Testis (tissue), 3 donors: ENCODE data around the gene S100A5. TPM values are rescaled to one million over a fixed set of nuclear protein-coding genes. Genes with fewer than 3 reads are reported as not detected.
A peak's percentile ranks its signal among the peaks of the same experiment; 100 is the strongest.

Experiments
- DNase-seq: peaks from one replicate; pipeline ENCODE4 v3.0.0-alpha.2; 2019
- H3K27ac ChIP-seq, 2 donors: fragments of 200-600 bp; sonication (generic); one replicate each; pipeline ENCODE4 v1.5.1; 2019
- H3K27me3 ChIP-seq: fragments of 200-600 bp; sonication (generic); one replicate; pipeline ENCODE4 v1.5.1; 2019
- H3K36me3 ChIP-seq: fragments of 200-600 bp; sonication (generic); one replicate; pipeline ENCODE4 v1.5.1; 2017; ENCODE audit warnings: low read depth; ENCODE audit errors: missing control alignments
- H3K4me1 ChIP-seq: fragments of 200-600 bp; sonication (generic); one replicate; pipeline ENCODE4 v1.5.1; 2019
- H3K4me3 ChIP-seq, 2 donors: fragments of 200-600 bp; sonication (generic); one replicate each; pipeline ENCODE4 v1.5.1; 2017 to 2019
- H3K9me3 ChIP-seq: fragments of 200-600 bp; sonication (generic); one replicate; pipeline ENCODE4 v1.5.1; 2017
- POLR2A ChIP-seq: fragments of 450-650 bp; IDR thresholded peaks from one replicate; pipeline ENCODE4 v1.6.1; 2017; ENCODE audit warnings: antibody characterized with exemption, mild to moderate bottlenecking, moderate library complexity
- WGBS, 2 donors: methylation state at CpG; one replicate each; pipeline ENCODE4 v1.1.5; 2018; 5-methylcytosine and 5-hydroxymethylcytosine counted together
- intact Hi-C: fragments of 100-400 bp; cut with DNase I; formaldehyde crosslinking; loops from one replicate; pipeline ENCODE4 v1.15.1; 2023; ENCODE audit warnings: low total_unique reads
- polyA plus RNA-seq: library from polyadenylated mRNA; stranded (reverse); fragments of 350-450 nt; fragmentation: Illumina TruSeq; extraction: RNeasy Lipid Tissue Mini Kit (QIAGEN cat#74804); gene quantifications from one replicate; pipeline ENCODE4 v1.2.3, GENCODE V29; 2014; ENCODE audit warnings: low read depth, low replicate concordance; ENCODE audit not compliant: insufficient read depth
- total RNA-seq, 2 donors: library from RNA; depleted of rRNA; stranded (reverse); fragments of >200 nt; gene quantifications; one replicate each; pipeline ENCODE4 v1.2.3, GENCODE V29; 2016
- TF ChIP-seq, protein P1 (sequence below), 3 experiments: fragments of 450-650 bp in 2 of 3; fragments of 200-600 bp in 1 of 3; sonication (generic) in 1 of 3; IDR thresholded peaks; one replicate each; pipeline ENCODE4 v1.5.1; 2016 to 2019; ENCODE audit warnings: antibody characterized with exemption in 3 of 3, mild to moderate bottlenecking in 2 of 3, moderate library complexity in 1 of 3

S100A5 gene
- total and polyA plus RNA-seq, 3 donors from 2014 or later = 1.3 TPM; not detected in 2

DNA sequence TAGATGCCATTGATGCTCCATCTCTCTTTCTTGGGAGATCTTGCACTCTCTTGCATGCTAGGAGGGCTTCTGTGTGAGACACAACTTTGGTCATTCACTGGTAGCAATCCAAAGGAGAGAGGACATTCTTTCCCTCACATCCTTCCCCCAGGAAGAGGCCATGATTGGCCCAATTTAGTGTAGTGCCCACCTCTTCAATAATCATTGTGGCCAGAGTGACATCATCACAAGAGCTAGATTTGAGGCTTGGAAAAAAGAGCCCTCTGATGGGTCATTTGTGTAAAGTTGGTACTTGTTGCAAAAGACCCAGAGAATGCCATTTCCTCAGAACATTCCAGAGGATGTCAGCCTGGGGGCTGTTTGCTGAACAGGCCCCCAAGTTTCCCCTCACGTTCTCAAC lies 35.2 kb downstream of the S100A5 start:
- no peaks in the 10 kb centered on the region for H3K36me3 ChIP-seq
- TF ChIP-seq POLR2A = no peak
- TF ChIP-seq, protein P1, sequence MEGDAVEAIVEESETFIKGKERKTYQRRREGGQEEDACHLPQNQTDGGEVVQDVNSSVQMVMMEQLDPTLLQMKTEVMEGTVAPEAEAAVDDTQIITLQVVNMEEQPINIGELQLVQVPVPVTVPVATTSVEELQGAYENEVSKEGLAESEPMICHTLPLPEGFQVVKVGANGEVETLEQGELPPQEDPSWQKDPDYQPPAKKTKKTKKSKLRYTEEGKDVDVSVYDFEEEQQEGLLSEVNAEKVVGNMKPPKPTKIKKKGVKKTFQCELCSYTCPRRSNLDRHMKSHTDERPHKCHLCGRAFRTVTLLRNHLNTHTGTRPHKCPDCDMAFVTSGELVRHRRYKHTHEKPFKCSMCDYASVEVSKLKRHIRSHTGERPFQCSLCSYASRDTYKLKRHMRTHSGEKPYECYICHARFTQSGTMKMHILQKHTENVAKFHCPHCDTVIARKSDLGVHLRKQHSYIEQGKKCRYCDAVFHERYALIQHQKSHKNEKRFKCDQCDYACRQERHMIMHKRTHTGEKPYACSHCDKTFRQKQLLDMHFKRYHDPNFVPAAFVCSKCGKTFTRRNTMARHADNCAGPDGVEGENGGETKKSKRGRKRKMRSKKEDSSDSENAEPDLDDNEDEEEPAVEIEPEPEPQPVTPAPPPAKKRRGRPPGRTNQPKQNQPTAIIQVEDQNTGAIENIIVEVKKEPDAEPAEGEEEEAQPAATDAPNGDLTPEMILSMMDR (IDR thresholded peaks at IDR 0.05) = no peak
- intact Hi-C loops = no loop called here
- H3K27me3 ChIP-seq = no peaks in the 10 kb centered on the region
- no peak overlapping the region for H3K4me3 ChIP-seq
- DNase-seq = no peak
- no peak overlapping the region for H3K27ac ChIP-seq
- H3K9me3 ChIP-seq = no peaks in the 10 kb centered on the region
- peaks cover 20% of the 10 kb centered on the region for H3K4me1 ChIP-seq
- 94 to 100% methylated on average over 1 of the region's 1 CpG for WGBS, 2 donors

DNA sequence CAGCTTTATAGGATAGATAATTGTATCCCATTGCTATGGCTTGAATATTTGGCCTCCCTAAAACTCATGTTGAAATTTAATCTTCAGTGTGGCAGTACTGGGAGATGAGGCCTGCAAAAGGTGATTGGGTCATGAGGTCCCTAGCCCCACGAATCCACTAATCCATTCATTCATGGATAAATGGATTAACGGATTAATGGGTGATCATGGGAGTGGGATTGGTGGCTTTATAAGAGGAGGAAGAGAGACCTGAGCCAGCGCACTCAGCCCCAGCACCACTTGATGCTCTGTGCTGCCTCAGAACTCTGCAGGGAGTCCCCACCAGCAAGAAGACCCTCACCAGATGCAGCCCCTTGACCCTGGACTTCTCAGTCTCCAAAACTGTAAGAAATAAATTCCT lies 37.0 kb downstream of the S100A5 start:
- H3K36me3 ChIP-seq = no peaks in the 10 kb centered on the region
- TF ChIP-seq POLR2A = no peak
- TF ChIP-seq, protein P1 (IDR thresholded peaks at IDR 0.05) = no peak
- H3K4me1 ChIP-seq = peaks cover 20% of the 10 kb centered on the region
- H3K9me3 ChIP-seq = no peaks in the 10 kb centered on the region
- no peak overlapping the region for H3K4me3 ChIP-seq
- H3K27ac ChIP-seq = no peak overlapping the region
- no peaks in the 10 kb centered on the region for H3K27me3 ChIP-seq
- no peak for DNase-seq
- intact Hi-C loops = no loop called here
- WGBS, 2 donors = 90 to 100% methylated on average over 3 of the region's 3 CpGs

DNA sequence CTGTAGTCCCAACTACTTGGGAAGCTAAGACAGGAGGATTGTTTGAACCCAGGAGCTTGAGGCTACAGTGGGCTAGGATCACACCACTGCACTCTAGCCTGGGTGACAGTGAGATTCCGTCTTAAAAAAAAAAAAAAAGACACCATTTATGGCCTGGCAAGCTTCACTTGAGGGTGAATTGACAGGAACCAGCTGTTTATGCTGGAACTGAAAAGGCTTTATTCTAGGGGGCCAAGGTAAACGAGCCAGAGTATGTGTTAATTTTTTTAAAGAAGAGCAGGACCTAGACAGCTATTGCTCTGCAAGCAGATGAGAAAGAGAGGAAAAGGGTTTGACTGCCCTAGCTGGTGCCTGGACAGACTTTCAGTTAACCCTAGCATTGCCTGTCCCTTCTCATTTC lies 42.0 kb downstream of the S100A5 start:
- Histone ChIP-seq H3K27ac (no peak overlapping the region), H3K4me3 (no peak overlapping the region), H3K4me1 (no peaks in the 10 kb centered on the region), H3K27me3 (no peaks in the 10 kb centered on the region), H3K9me3 (no peaks in the 10 kb centered on the region), H3K36me3 (no peaks in the 10 kb centered on the region)
- intact Hi-C loops = loop anchor here (10.0 kb wide), 1 partner anchor 144 kb away; the partner anchor contains the start of gene S100A9
- no peak for DNase-seq
- 43 to 44% methylated on average over 2 of the region's 2 CpGs for WGBS, 2 donors
- TF ChIP-seq POLR2A = no peak
- TF ChIP-seq, protein P1 (IDR thresholded peaks at IDR 0.05) = no peak

DNA sequence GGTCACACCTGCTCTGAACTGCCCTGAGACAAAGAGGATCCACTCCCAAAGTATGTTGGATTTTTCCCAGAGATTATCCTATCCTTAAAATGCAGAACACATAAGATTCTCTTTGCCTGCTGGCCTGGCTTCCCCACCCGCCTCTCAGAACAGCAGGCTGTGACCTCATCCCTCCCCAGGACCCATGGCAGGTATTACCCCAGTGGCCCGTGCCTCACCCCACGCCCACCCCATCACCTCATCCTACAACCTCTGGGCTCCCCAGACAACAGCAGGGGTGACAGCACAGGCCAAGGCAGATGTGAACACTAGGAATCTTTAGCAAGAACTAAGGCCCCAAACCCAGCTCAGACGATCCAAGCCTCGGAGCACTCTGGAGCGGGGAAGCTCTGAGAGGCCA lies 45.2 kb downstream of the S100A5 start:
- intact Hi-C loops = loop anchor here (10.0 kb wide), 1 partner anchor 141 kb away; the partner anchor contains the start of gene S100A9
- Histone ChIP-seq H3K27me3 (no peaks in the 10 kb centered on the region), H3K4me3 (no peak overlapping the region), H3K4me1 (no peaks in the 10 kb centered on the region), H3K27ac (no peak overlapping the region), H3K9me3 (no peaks in the 10 kb centered on the region), H3K36me3 (no peaks in the 10 kb centered on the region)
- no peak for TF ChIP-seq POLR2A
- TF ChIP-seq, protein P1 (IDR thresholded peaks at IDR 0.05) = no peak
- DNase-seq = no peak
- 71 to 84% methylated on average over 6 of the region's 6 CpGs for WGBS, 2 donors

DNA sequence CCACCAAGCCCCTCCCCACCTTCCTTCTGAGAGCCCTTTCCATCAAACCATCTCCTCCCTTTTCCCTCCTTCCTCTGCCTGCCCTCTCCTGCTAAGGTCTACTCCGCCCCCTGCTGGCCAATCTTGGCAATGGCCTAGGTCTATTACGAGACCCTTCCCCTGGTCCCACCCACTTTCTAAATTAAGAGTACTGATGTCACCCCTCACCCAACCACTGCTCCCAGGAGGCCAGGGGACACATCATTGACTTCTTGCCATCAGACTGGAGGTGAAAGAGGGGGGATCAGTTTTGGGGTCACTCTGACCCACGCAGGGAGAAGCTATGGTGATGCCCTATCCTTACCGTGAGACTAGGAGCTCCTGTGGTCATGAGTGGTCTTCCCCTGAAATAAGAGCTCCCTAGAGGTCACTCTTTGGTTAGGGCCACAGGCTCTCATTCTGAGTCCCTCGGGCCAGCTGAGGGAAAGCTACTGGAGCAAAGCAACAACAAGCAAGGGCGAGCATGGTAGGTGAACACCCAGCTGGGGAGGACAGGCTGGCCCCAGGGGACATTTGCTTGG lies 45.7 kb downstream of the S100A5 start:
- Histone ChIP-seq H3K4me3 (no peak overlapping the region), H3K9me3 (no peaks in the 10 kb centered on the region), H3K27ac (no peak overlapping the region), H3K4me1 (no peaks in the 10 kb centered on the region), H3K27me3 (no peaks in the 10 kb centered on the region), H3K36me3 (no peaks in the 10 kb centered on the region)
- WGBS, 2 donors = 55 to 59% methylated on average over 3 to 6 of the region's 6 CpGs
- intact Hi-C loops = loop anchor here (10.0 kb wide), 1 partner anchor 140 kb away; the partner anchor contains the start of gene S100A9
- peak; percentile 81 for DNase-seq
- TF ChIP-seq POLR2A = no peak
- TF ChIP-seq, protein P1 (IDR thresholded peaks at IDR 0.05) = peak; percentile 76 to 89 (median 79)
